Natural killer cell (primary cell): ENCODE measurements around the gene CYFIP2. TPM values are rescaled to one million over a fixed set of nuclear protein-coding genes. Genes with fewer than 3 reads are reported as not detected.

Experiments
- ATAC-seq, 3 donors: fragments of 150-1000 bp in 2 of 3; fragments of 200-7000 bp in 1 of 3; cut with Tn5 transposase; 1 replicate in 1 of 3; 2 replicates in 2 of 3; pipeline ENCODE4 v1.10.0; 2021; ENCODE audit warnings: mild to moderate bottlenecking in 2 of 3, moderate library complexity in 2 of 3
- DNase-seq, 2 donors: peaks; one replicate each; pipeline versions ENCODE4 v3.0.0 to v3.0.0-alpha.2; 2013 to 2021; ENCODE audit warnings: mixed read lengths in 1 of 2
- H3K27ac ChIP-seq: one replicate; pipeline ENCODE4 v1.5.1; 2013; ENCODE audit warnings: mild to moderate bottlenecking, low read length
- H3K27me3 ChIP-seq: one replicate; pipeline ENCODE4 v1.6.1; 2013; ENCODE audit warnings: low read length; ENCODE audit not compliant: control insufficient read depth, insufficient read depth
- H3K36me3 ChIP-seq: one replicate; pipeline ENCODE4 v1.6.1; 2013; ENCODE audit warnings: low read length; ENCODE audit not compliant: control insufficient read depth, insufficient read depth
- H3K4me1 ChIP-seq: one replicate; pipeline ENCODE4 v1.6.1; 2013; ENCODE audit warnings: low read length; ENCODE audit not compliant: control insufficient read depth, insufficient read depth
- H3K4me3 ChIP-seq: one replicate; pipeline ENCODE4 v1.5.1; 2013; ENCODE audit warnings: low read length
- H3K9me3 ChIP-seq: one replicate; pipeline ENCODE4 v1.6.1; 2013; ENCODE audit warnings: low read length; ENCODE audit not compliant: control insufficient read depth, insufficient read depth
- H3K27ac Mint-ChIP-seq, 2 donors: one replicate each; pipeline ENCODE4 v1.8.0; 2022; ENCODE audit warnings: mild to moderate bottlenecking in 2 of 2, mixed read lengths in 2 of 2, moderate library complexity in 1 of 2
- H3K27me3 Mint-ChIP-seq, 2 donors: one replicate each; pipeline ENCODE4 v1.8.0; 2022; ENCODE audit warnings: low read depth in 2 of 2, mixed read lengths in 2 of 2
- H3K36me3 Mint-ChIP-seq: one replicate; pipeline ENCODE4 v1.8.0; 2022; ENCODE audit warnings: mixed read lengths
- H3K4me1 Mint-ChIP-seq, 2 donors: one replicate each; pipeline ENCODE4 v1.8.0; 2022; ENCODE audit warnings: mixed read lengths in 2 of 2
- H3K4me3 Mint-ChIP-seq: one replicate; pipeline ENCODE4 v1.8.0; 2022; ENCODE audit warnings: mild to moderate bottlenecking, moderate library complexity, mixed read lengths
- H3K9me3 Mint-ChIP-seq, 2 donors: one replicate each; pipeline ENCODE4 v1.8.0; 2022; ENCODE audit warnings: mixed read lengths in 2 of 2
- CTCF ChIP-seq: fragments of 200-600 bp; IDR thresholded peaks from one replicate; pipeline ENCODE4 v1.8.0; 2022; ENCODE audit warnings: antibody characterized with exemption
- WGBS: methylation state at CpG from one replicate; pipeline ENCODE4 v1.1.7; 2013; ENCODE audit warnings: missing lambda C conversion rate; ENCODE audit not compliant: insufficient coverage; 5-methylcytosine and 5-hydroxymethylcytosine counted together
- intact Hi-C: fragments of 100-400 bp; cut with micrococcal nuclease; formaldehyde crosslinking; loops from one replicate; pipeline ENCODE4 v1.14.2; 2022
- total RNA-seq, 4 donors: library from RNA; stranded (reverse); fragments of 120-200 nt in 1 of 4; gene quantifications; one replicate each; pipeline versions ENCODE4 v1.2.3 to v1.2.4, GENCODE V29; 2013 to 2022

Gene CYFIP2
- total RNA-seq, 3 donors from 2014 or later (not counting 1 experiment from before 2014, with no cell fraction given) = 464 to 542 (median 532) TPM

DNA sequence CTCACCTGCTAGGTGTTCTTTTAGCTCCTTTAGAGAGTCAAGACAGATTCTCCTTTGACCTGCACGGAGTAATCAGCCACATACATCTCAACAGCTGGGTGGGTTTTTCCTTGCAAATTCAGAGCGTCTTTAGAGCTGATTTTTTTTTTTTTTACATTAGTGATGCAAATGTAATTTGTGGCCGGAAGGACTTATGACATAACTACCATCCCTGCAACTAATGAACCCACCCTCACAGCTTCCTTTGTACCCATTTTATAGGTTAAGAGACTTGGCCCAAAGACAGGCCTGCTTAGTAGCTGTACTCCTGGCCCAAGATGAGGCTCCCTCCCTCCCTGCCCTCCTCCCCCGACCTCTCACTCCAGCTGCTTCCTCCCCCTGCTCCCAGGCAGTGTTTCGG, 124.2 kb downstream of the CYFIP2 start:
- 89% methylated on average over 4 of the region's 5 CpGs for WGBS
- intact Hi-C loops = no loop called here
- peaks cover 38% of the 10 kb centered on the region for H3K36me3 Mint-ChIP-seq

GRCh38 chr5:157390551-157391297, 124.8 kb downstream of the CYFIP2 start:
- Mint-ChIP-seq H3K27ac (peak overlapping the region; percentile 80 to 88), H3K4me1 (peaks cover 22 to 31% of the 10 kb centered on the region in 2 donors), H3K27me3 (no peaks in the 10 kb centered on the region), H3K9me3 (no peaks in the 10 kb centered on the region), H3K4me3 (no peak overlapping the region), H3K36me3 (peaks cover 35% of the 10 kb centered on the region)
- intact Hi-C loops = no loop called here
- peak in 1 of 2 donors; percentile 57 for DNase-seq
- no peak for TF ChIP-seq CTCF
- peak; percentile 67 to 90 (median 67) for ATAC-seq
- peak overlapping the region; percentile 68 for H3K27ac ChIP-seq
- H3K27me3 ChIP-seq = no peaks in the 10 kb centered on the region
- peaks cover 13% of the 10 kb centered on the region for H3K4me1 ChIP-seq
- WGBS = 73% methylated on average over 15 of the region's 15 CpGs
- peaks cover 75% of the 10 kb centered on the region for H3K36me3 ChIP-seq
- H3K4me3 ChIP-seq = no peak overlapping the region
- H3K9me3 ChIP-seq = no peaks in the 10 kb centered on the region

More for the DNA sequence above, 124.2 kb downstream of the CYFIP2 start:
- Histone ChIP-seq H3K4me1 (peaks cover 13% of the 10 kb centered on the region), H3K4me3 (no peak overlapping the region), H3K27ac (peak overlapping the region; percentile 68), H3K36me3 (peaks cover 81% of the 10 kb centered on the region), H3K27me3 (no peaks in the 10 kb centered on the region), H3K9me3 (no peaks in the 10 kb centered on the region)
- no peak for TF ChIP-seq CTCF
- DNase-seq = peak in 1 of 2 donors; percentile 39
- ATAC-seq = peak; percentile 11 to 16 (median 13)
- no peak overlapping the region for H3K4me3 Mint-ChIP-seq
- peaks cover 22 to 31% of the 10 kb centered on the region in 2 donors for H3K4me1 Mint-ChIP-seq
- H3K9me3 Mint-ChIP-seq = no peaks in the 10 kb centered on the region
- H3K27ac Mint-ChIP-seq = peak overlapping the region; percentile 80 to 88
- no peaks in the 10 kb centered on the region for H3K27me3 Mint-ChIP-seq

- intact Hi-C loops = no loop called here
Observed at GRCh38 chr5:157398305-157398704, 132.4 kb downstream of the CYFIP2 start.

More at GRCh38 chr5:157398305-157398704, 132.4 kb downstream of the CYFIP2 start:
- peaks cover 4% of the 10 kb centered on the region for H3K9me3 ChIP-seq
- Mint-ChIP-seq H3K4me3 (no peak overlapping the region), H3K36me3 (peaks cover 11% of the 10 kb centered on the region), H3K27ac (no peak overlapping the region), H3K9me3 (peaks cover 0 to 5% of the 10 kb centered on the region in 2 donors), H3K4me1 (peaks cover 6 to 8% of the 10 kb centered on the region in 2 donors), H3K27me3 (peaks cover 0 to 13% of the 10 kb centered on the region in 2 donors)
- H3K4me1 ChIP-seq = no peaks in the 10 kb centered on the region
- ATAC-seq = no peak
- DNase-seq = no peak
- H3K36me3 ChIP-seq = peaks cover 7% of the 10 kb centered on the region
- H3K27ac ChIP-seq = no peak overlapping the region
- no peak overlapping the region for H3K4me3 ChIP-seq
- no peaks in the 10 kb centered on the region for H3K27me3 ChIP-seq
- no peak for TF ChIP-seq CTCF
